ENCODE measurements around the gene MACF1.

Gene MACF1

GRCh38 chr1:39370602-39371001 is 166.1 kb downstream of the MACF1 start:
- no peaks in the 10 kb centered on the region for H3K9me3 ChIP-seq (ENCODE audit: control insufficient read depth, low read length)
- no peaks in the 10 kb centered on the region for H3K4me1 ChIP-seq (ENCODE audit: control insufficient read depth, insufficient read depth, low read length, poor library complexity, severe bottlenecking)
- H3K36me3 ChIP-seq (ENCODE audit: control insufficient read depth, insufficient read depth, low read length), result peaks cover 65% of the 10 kb centered on the region
- no peaks in the 10 kb centered on the region for H3K27me3 ChIP-seq (replicated peaks; ENCODE audit: control insufficient read depth, insufficient read depth, low read length, poor library complexity, severe bottlenecking)
- no peak overlapping the region for H3K4me3 ChIP-seq (ENCODE audit: insufficient read depth, low read depth, low read length, poor library complexity, severe bottlenecking)
- no peak for DNase-seq
- no peak overlapping the region for H3K27ac ChIP-seq (ENCODE audit: insufficient read depth, low read length, poor library complexity, severe bottlenecking)

GRCh38 chr1:39372105-39372504 is 167.6 kb downstream of the MACF1 start:
- H3K36me3 ChIP-seq (ENCODE audit: control insufficient read depth, insufficient read depth, low read length), result peaks cover 72% of the 10 kb centered on the region

GRCh38 chr1:39376656-39377055 is 172.2 kb downstream of the MACF1 start:
- peaks cover 56% of the 10 kb centered on the region for H3K36me3 ChIP-seq (ENCODE audit: control insufficient read depth, insufficient read depth, low read length)
- no peak overlapping the region for H3K4me3 ChIP-seq (ENCODE audit: insufficient read depth, low read depth, low read length, poor library complexity, severe bottlenecking)
- no peaks in the 10 kb centered on the region for H3K9me3 ChIP-seq (ENCODE audit: control insufficient read depth, low read length)
- no peaks in the 10 kb centered on the region for H3K4me1 ChIP-seq (ENCODE audit: control insufficient read depth, insufficient read depth, low read length, poor library complexity, severe bottlenecking)
- no peak overlapping the region for H3K27ac ChIP-seq (ENCODE audit: insufficient read depth, low read length, poor library complexity, severe bottlenecking)
- DNase-seq, result no peak
- no peaks in the 10 kb centered on the region for H3K27me3 ChIP-seq (replicated peaks; ENCODE audit: control insufficient read depth, insufficient read depth, low read length, poor library complexity, severe bottlenecking)

More at GRCh38 chr1:39372105-39372504, 167.6 kb downstream of the MACF1 start:
- Histone ChIP-seq H3K4me1 (ENCODE audit: control insufficient read depth, insufficient read depth, low read length, poor library complexity, severe bottlenecking) (no peaks in the 10 kb centered on the region), H3K4me3 (ENCODE audit: insufficient read depth, low read depth, low read length, poor library complexity, severe bottlenecking) (no peak overlapping the region), H3K27me3 (replicated peaks; ENCODE audit: control insufficient read depth, insufficient read depth, low read length, poor library complexity, severe bottlenecking) (no peaks in the 10 kb centered on the region), H3K27ac (ENCODE audit: insufficient read depth, low read length, poor library complexity, severe bottlenecking) (no peak overlapping the region), H3K9me3 (ENCODE audit: control insufficient read depth, low read length) (no peaks in the 10 kb centered on the region)
- no peak for DNase-seq

- Histone ChIP-seq H3K9me3 (ENCODE audit: control insufficient read depth, low read length) (no peaks in the 10 kb centered on the region), H3K4me1 (ENCODE audit: control insufficient read depth, insufficient read depth, low read length, poor library complexity, severe bottlenecking) (no peaks in the 10 kb centered on the region), H3K36me3 (ENCODE audit: control insufficient read depth, insufficient read depth, low read length) (peaks cover 59% of the 10 kb centered on the region), H3K4me3 (ENCODE audit: insufficient read depth, low read depth, low read length, poor library complexity, severe bottlenecking) (no peak overlapping the region), H3K27ac (ENCODE audit: insufficient read depth, low read length, poor library complexity, severe bottlenecking) (no peak overlapping the region), H3K27me3 (replicated peaks; ENCODE audit: control insufficient read depth, insufficient read depth, low read length, poor library complexity, severe bottlenecking) (no peaks in the 10 kb centered on the region)
- no peak for DNase-seq
Observed at GRCh38 chr1:39378377-39378776, 173.9 kb downstream of the MACF1 start.

GRCh38 chr1:39379187-39379586 is 174.7 kb downstream of the MACF1 start:
- Histone ChIP-seq H3K9me3 (ENCODE audit: control insufficient read depth, low read length) (no peaks in the 10 kb centered on the region), H3K4me1 (ENCODE audit: control insufficient read depth, insufficient read depth, low read length, poor library complexity, severe bottlenecking) (no peaks in the 10 kb centered on the region), H3K4me3 (ENCODE audit: insufficient read depth, low read depth, low read length, poor library complexity, severe bottlenecking) (no peak overlapping the region), H3K27me3 (replicated peaks; ENCODE audit: control insufficient read depth, insufficient read depth, low read length, poor library complexity, severe bottlenecking) (no peaks in the 10 kb centered on the region), H3K36me3 (ENCODE audit: control insufficient read depth, insufficient read depth, low read length) (peaks cover 65% of the 10 kb centered on the region), H3K27ac (ENCODE audit: insufficient read depth, low read length, poor library complexity, severe bottlenecking) (no peak overlapping the region)
- no peak for DNase-seq

GRCh38 chr1:39380036-39380435 is 175.5 kb downstream of the MACF1 start:
- Histone ChIP-seq H3K4me1 (ENCODE audit: control insufficient read depth, insufficient read depth, low read length, poor library complexity, severe bottlenecking) (no peaks in the 10 kb centered on the region), H3K27ac (ENCODE audit: insufficient read depth, low read length, poor library complexity, severe bottlenecking) (no peak overlapping the region), H3K36me3 (ENCODE audit: control insufficient read depth, insufficient read depth, low read length) (peaks cover 70% of the 10 kb centered on the region)

GRCh38 chr1:39381839-39382238 is 177.3 kb downstream of the MACF1 start:
- Histone ChIP-seq H3K36me3 (ENCODE audit: control insufficient read depth, insufficient read depth, low read length) (peaks cover 70% of the 10 kb centered on the region), H3K4me1 (ENCODE audit: control insufficient read depth, insufficient read depth, low read length, poor library complexity, severe bottlenecking) (no peaks in the 10 kb centered on the region), H3K4me3 (ENCODE audit: insufficient read depth, low read depth, low read length, poor library complexity, severe bottlenecking) (no peak overlapping the region), H3K9me3 (ENCODE audit: control insufficient read depth, low read length) (no peaks in the 10 kb centered on the region), H3K27ac (ENCODE audit: insufficient read depth, low read length, poor library complexity, severe bottlenecking) (no peak overlapping the region), H3K27me3 (replicated peaks; ENCODE audit: control insufficient read depth, insufficient read depth, low read length, poor library complexity, severe bottlenecking) (no peaks in the 10 kb centered on the region)
- DNase-seq, result no peak

More at GRCh38 chr1:39380036-39380435, 175.5 kb downstream of the MACF1 start:
- DNase-seq, result no peak
- Histone ChIP-seq H3K27me3 (replicated peaks; ENCODE audit: control insufficient read depth, insufficient read depth, low read length, poor library complexity, severe bottlenecking) (no peaks in the 10 kb centered on the region), H3K4me3 (ENCODE audit: insufficient read depth, low read depth, low read length, poor library complexity, severe bottlenecking) (no peak overlapping the region), H3K9me3 (ENCODE audit: control insufficient read depth, low read length) (no peaks in the 10 kb centered on the region)

- H3K36me3 ChIP-seq (ENCODE audit: control insufficient read depth, insufficient read depth, low read length), result peaks cover 78% of the 10 kb centered on the region
- no peak for DNase-seq
- no peaks in the 10 kb centered on the region for H3K9me3 ChIP-seq (ENCODE audit: control insufficient read depth, low read length)
- no peaks in the 10 kb centered on the region for H3K27me3 ChIP-seq (replicated peaks; ENCODE audit: control insufficient read depth, insufficient read depth, low read length, poor library complexity, severe bottlenecking)
- no peak overlapping the region for H3K4me3 ChIP-seq (ENCODE audit: insufficient read depth, low read depth, low read length, poor library complexity, severe bottlenecking)
- H3K4me1 ChIP-seq (ENCODE audit: control insufficient read depth, insufficient read depth, low read length, poor library complexity, severe bottlenecking), result no peaks in the 10 kb centered on the region
- no peak overlapping the region for H3K27ac ChIP-seq (ENCODE audit: insufficient read depth, low read length, poor library complexity, severe bottlenecking)
Observed at GRCh38 chr1:39384305-39384704, 179.8 kb downstream of the MACF1 start.

- Histone ChIP-seq H3K4me3 (ENCODE audit: insufficient read depth, low read depth, low read length, poor library complexity, severe bottlenecking) (no peak overlapping the region), H3K36me3 (ENCODE audit: control insufficient read depth, insufficient read depth, low read length) (peaks cover 74% of the 10 kb centered on the region), H3K4me1 (ENCODE audit: control insufficient read depth, insufficient read depth, low read length, poor library complexity, severe bottlenecking) (no peaks in the 10 kb centered on the region), H3K27me3 (replicated peaks; ENCODE audit: control insufficient read depth, insufficient read depth, low read length, poor library complexity, severe bottlenecking) (no peaks in the 10 kb centered on the region), H3K9me3 (ENCODE audit: control insufficient read depth, low read length) (no peaks in the 10 kb centered on the region), H3K27ac (ENCODE audit: insufficient read depth, low read length, poor library complexity, severe bottlenecking) (no peak overlapping the region)
- no peak for DNase-seq
Observed at GRCh38 chr1:39385067-39385988, 180.8 kb downstream of the MACF1 start.

- H3K36me3 ChIP-seq (ENCODE audit: control insufficient read depth, insufficient read depth, low read length), result peaks cover 68% of the 10 kb centered on the region
Observed at GRCh38 chr1:39386997-39387396, 182.5 kb downstream of the MACF1 start.

More at GRCh38 chr1:39386997-39387396, 182.5 kb downstream of the MACF1 start:
- DNase-seq, result no peak
- H3K4me1 ChIP-seq (ENCODE audit: control insufficient read depth, insufficient read depth, low read length, poor library complexity, severe bottlenecking), result no peaks in the 10 kb centered on the region
- H3K27ac ChIP-seq (ENCODE audit: insufficient read depth, low read length, poor library complexity, severe bottlenecking), result no peak overlapping the region
- H3K4me3 ChIP-seq (ENCODE audit: insufficient read depth, low read depth, low read length, poor library complexity, severe bottlenecking), result no peak overlapping the region
- no peaks in the 10 kb centered on the region for H3K9me3 ChIP-seq (ENCODE audit: control insufficient read depth, low read length)
- no peaks in the 10 kb centered on the region for H3K27me3 ChIP-seq (replicated peaks; ENCODE audit: control insufficient read depth, insufficient read depth, low read length, poor library complexity, severe bottlenecking)
